AG09319 (cell line): Measurements from ENCODE around the gene ZCCHC13.
"Not testable (repeated sequence)": the region's sequence is repeated elsewhere in the genome, so short reads cannot be mapped to it uniquely, and the experiment has no call there.

ENCODE experiments used
- DNase-seq: peaks from one replicate; pipeline ENCODE4 v3.0.0-alpha.2; 2010; ENCODE audit warnings: low read depth; ENCODE audit errors: extremely low read depth
- TF ChIP-seq, protein P1 (sequence below): IDR thresholded peaks from 2 replicates; pipeline ENCODE4 v1.5.1; 2011; ENCODE audit warnings: low read depth, mild to moderate bottlenecking, inconsistent platforms, low read length, moderate library complexity

Gene ZCCHC13

DNA sequence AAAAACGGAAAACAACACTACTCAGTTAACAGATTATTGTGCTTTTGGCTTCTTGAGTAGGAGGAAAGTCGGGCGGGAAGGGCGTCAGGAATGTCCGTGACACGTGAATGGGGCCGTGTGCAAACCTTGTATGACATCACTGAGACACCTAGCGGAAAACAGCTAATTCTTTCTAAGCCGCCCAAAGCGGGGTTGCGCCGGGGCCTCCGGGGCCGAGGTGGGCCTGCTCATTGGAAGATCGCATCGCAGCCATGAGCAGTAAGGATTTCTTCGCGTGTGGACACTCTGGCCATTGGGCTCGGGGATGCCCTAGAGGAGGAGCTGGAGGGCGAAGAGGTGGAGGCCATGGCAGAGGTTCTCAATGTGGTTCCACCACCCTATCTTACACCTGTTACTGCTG lies at the start of gene ZCCHC13:
Gene ZCCHC13, plus strand, starts transcription at position 165 of the 400 bp plus-strand sequence. Its CDS starts 87 bp downstream, at position 252.
- no peak for DNase-seq
- TF ChIP-seq, protein P1, sequence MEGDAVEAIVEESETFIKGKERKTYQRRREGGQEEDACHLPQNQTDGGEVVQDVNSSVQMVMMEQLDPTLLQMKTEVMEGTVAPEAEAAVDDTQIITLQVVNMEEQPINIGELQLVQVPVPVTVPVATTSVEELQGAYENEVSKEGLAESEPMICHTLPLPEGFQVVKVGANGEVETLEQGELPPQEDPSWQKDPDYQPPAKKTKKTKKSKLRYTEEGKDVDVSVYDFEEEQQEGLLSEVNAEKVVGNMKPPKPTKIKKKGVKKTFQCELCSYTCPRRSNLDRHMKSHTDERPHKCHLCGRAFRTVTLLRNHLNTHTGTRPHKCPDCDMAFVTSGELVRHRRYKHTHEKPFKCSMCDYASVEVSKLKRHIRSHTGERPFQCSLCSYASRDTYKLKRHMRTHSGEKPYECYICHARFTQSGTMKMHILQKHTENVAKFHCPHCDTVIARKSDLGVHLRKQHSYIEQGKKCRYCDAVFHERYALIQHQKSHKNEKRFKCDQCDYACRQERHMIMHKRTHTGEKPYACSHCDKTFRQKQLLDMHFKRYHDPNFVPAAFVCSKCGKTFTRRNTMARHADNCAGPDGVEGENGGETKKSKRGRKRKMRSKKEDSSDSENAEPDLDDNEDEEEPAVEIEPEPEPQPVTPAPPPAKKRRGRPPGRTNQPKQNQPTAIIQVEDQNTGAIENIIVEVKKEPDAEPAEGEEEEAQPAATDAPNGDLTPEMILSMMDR: no peak

GRCh38 chrX:74258111-74258510 lies 45.9 kb upstream of the ZCCHC13 start:
- DNase-seq: not testable (repeated sequence)

- DNase-seq: no peak
- TF ChIP-seq, protein P1: no peak
Observed at GRCh38 chrX:74259885-74260491, 44.0 kb upstream of the ZCCHC13 start.

DNA sequence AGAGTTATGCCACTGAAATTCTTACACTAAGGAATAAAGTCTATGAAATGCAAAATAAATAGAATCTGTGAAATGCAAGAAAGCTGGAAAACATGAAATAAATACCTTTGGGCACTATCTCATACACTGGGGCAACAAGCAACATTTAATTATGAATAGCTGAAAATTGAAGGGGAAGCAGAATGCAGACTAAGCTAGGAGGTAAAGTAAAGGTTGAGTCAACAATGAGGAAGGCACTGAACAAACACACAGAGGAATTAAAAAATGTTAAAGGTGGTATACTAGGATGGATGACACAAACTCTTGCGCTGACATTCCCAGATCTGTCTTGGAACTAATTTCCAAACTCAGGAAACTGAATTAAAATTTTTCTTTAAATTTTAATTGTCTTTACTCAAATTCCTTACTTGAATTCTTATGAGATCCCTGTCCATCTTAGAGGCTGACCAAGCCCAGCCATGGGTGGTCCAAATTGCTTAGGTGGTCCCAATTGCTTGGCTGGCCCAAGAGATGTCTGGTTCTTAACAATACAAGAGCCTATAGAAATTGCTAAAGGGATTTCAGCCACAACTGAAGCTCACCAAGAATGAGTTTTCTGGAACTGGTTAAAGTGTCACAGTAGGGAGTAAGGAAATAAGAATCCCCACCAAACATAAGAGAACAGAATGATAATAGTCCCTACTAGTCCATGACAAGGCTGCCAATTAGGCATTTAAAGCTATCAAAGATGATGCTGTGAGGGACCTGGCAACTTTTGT lies 41.3 kb upstream of the ZCCHC13 start:
- no peak for DNase-seq

GRCh38 chrX:74270393-74270792 lies 33.6 kb upstream of the ZCCHC13 start:
- TF ChIP-seq, protein P1: no peak
- no peak for DNase-seq

More for the DNA sequence above, 41.3 kb upstream of the ZCCHC13 start:
- TF ChIP-seq, protein P1: no peak

- no peak for DNase-seq
- TF ChIP-seq, protein P1: no peak
Observed at GRCh38 chrX:74272230-74272629, 31.8 kb upstream of the ZCCHC13 start.

DNA sequence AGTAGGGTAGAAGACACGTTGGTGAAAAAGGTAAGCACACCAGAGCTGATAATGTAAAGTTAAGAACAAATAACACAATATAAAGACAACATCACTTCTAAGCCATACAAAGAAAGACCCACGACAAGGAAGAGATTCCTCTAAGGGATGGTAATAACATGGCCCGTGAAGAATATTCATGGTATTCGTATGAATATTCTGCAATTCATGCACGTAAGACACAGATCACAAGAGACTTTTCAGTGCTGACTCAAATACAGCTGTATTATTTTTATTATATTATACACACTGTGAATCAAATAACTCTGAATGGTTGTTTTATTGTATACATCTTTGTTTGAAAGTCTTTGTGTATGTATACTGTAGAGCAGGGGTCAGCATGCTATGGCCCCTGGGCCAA lies 29.5 kb upstream of the ZCCHC13 start:
- TF ChIP-seq, protein P1: no peak

More for the DNA sequence above, 29.5 kb upstream of the ZCCHC13 start:
- no peak for DNase-seq
